ENCODE results near the gene FSD1L.

The FSD1L gene

GRCh38 chr9:105593145-105593544 is 145.3 kb downstream of the FSD1L start:
- no peak overlapping the region for H3K4me3 ChIP-seq (ENCODE audit: control insufficient read depth, low read depth, low read length)
- no peak for TF ChIP-seq CTCF (conservative IDR thresholded peaks at IDR 0.05; ENCODE audit: control insufficient read depth, insufficient read depth, low read depth, low read length)
- no peak for DNase-seq (ENCODE audit: low read depth)
